ENCODE results near the gene RRP1. TPM values are rescaled to one million over a fixed set of nuclear protein-coding genes. Genes with fewer than 3 reads are reported as not detected.

Gene RRP1
- polyA plus RNA-seq, 1 of the 3 experiments (the other 2 are of a cell fraction), result 22.7 TPM

GRCh38 chr21:43770066-43770655 is 19.2 kb upstream of the RRP1 start (continued):
- TF ChIP-seq, protein P1, sequence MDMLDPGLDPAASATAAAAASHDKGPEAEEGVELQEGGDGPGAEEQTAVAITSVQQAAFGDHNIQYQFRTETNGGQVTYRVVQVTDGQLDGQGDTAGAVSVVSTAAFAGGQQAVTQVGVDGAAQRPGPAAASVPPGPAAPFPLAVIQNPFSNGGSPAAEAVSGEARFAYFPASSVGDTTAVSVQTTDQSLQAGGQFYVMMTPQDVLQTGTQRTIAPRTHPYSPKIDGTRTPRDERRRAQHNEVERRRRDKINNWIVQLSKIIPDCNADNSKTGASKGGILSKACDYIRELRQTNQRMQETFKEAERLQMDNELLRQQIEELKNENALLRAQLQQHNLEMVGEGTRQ (IDR thresholded peaks at IDR 0.05; ENCODE audit: borderline replicate concordance, low read depth, low read length), result no peak
- TF ChIP-seq, protein P2, sequence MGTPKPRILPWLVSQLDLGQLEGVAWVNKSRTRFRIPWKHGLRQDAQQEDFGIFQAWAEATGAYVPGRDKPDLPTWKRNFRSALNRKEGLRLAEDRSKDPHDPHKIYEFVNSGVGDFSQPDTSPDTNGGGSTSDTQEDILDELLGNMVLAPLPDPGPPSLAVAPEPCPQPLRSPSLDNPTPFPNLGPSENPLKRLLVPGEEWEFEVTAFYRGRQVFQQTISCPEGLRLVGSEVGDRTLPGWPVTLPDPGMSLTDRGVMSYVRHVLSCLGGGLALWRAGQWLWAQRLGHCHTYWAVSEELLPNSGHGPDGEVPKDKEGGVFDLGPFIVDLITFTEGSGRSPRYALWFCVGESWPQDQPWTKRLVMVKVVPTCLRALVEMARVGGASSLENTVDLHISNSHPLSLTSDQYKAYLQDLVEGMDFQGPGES (IDR thresholded peaks at IDR 0.05; ENCODE audit: low read depth, low read length), result no peak
- TF ChIP-seq ELF1 (IDR thresholded peaks at IDR 0.05), result no peak

DNA sequence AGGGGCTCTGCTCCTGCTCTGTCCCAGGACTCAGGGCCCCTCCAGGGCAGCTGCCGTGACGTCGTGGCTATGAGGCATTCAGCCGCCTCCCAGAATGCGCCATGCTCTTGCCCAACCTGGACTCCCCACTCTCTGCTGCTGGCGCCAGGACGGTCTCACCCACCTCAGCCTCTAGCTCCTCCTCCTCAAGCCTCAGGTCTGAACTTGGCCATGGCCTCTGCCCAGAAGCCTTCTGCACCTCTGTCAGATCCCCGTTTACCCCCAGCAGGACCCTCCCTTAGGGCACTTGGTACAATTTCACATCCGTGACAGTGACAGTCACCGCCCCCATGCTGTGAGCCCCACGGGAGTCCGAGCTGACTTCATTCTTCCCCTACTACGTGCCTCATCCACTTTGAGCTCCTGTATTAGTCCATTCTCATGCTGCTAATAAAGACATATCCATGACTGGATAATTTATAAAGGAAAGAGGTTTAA is 18.1 kb upstream of the RRP1 start:
- ChIA-PET POLR2A (no interaction called here), CTCF (interaction anchor here (1.0 to 1.5 kb wide), 5 partner anchors 9 to 204 kb away, joined by 3 to 4 read pairs (median 3); no protein-coding TSS in a partner anchor)
- Histone ChIP-seq H3K4me3 (ENCODE audit: low read depth in 2 of 2, low read length in 1 of 2) (no peak overlapping the region), H3K27me3 (ENCODE audit: insufficient read depth) (no peaks in the 10 kb centered on the region), H3K4me1 (ENCODE audit: control insufficient read depth in 1 of 2, insufficient read depth in 2 of 2, low read depth in 1 of 2, low read length in 1 of 2) (peaks cover 0 to 11% of the 10 kb centered on the region in 2 experiments; a peak in 2 of 4 replicates), H3K9me2 (no peaks in the 10 kb centered on the region), H4K20me1 (ENCODE audit: insufficient read depth) (no peaks in the 10 kb centered on the region), H3K4me2 (no peak overlapping the region), H3K9ac (no peak overlapping the region), H3K27ac (ENCODE audit: low read depth in 2 of 2, low read length in 1 of 2) (no peak overlapping the region), H3F3A (replicated peaks; ENCODE audit: insufficient read depth) (peaks cover 17% of the 10 kb centered on the region), H3K36me3 (replicated peaks in 1 of 2; ENCODE audit: control insufficient read depth in 1 of 2, insufficient read depth in 2 of 2, low read length in 1 of 2) (peaks cover 10 to 13% of the 10 kb centered on the region in 2 experiments), H2AFZ (ENCODE audit: low read depth) (no peak overlapping the region), H3K79me2 (ENCODE audit: insufficient read depth) (peaks cover 17% of the 10 kb centered on the region; the same call in 1 of the 2 replicates), H3K9me3 (no peaks in the 10 kb centered on the region)
- TF ChIP-seq MXI1 (IDR thresholded peaks at IDR 0.05; ENCODE audit: low read depth, low read length) (no peak), CHD2 (IDR thresholded peaks at IDR 0.05; ENCODE audit: low read length, partially characterized antibody) (no peak), FOXM1 (IDR thresholded peaks at IDR 0.05; ENCODE audit: low read depth) (no peak), MEF2A (IDR thresholded peaks at IDR 0.05; ENCODE audit: borderline replicate concordance, low read depth) (no peak), TEAD4 (IDR thresholded peaks at IDR 0.05; ENCODE audit: borderline replicate concordance, insufficient read depth) (no peak), TCF12 (IDR thresholded peaks at IDR 0.05) (no peak), POLR2AphosphoS5 (IDR thresholded peaks at IDR 0.05; ENCODE audit: low read depth, low read length) (no peak), GATA2 (CRISPR knock-in tag; IDR thresholded peaks at IDR 0.05) (no peak), SIN3A (IDR thresholded peaks at IDR 0.05; ENCODE audit: borderline replicate concordance, low read depth, low read length) (no peak), EZH2phosphoT487 (IDR thresholded peaks at IDR 0.05; ENCODE audit: borderline replicate concordance, low read depth) (no peak)
- WGBS (ENCODE audit: low lambda C conversion rate), result 89% methylated on average over 12 of the region's 13 CpGs
- DNase-seq, result no peak
